PFSK-1 (cell line): Measurements from ENCODE around the gene TTC23L.

Experiments used
- FOXP2 ChIP-seq: optimal IDR thresholded peaks from 2 replicates; pipeline ENCODE3; 2011; ENCODE audit warnings: borderline replicate concordance, control low read depth, inconsistent platforms; ENCODE audit not compliant: insufficient read depth; ENCODE audit errors: extremely low read length, extremely low read depth
- POLR2AphosphoS5 ChIP-seq: IDR thresholded peaks from 2 replicates; pipeline ENCODE4 v1.6.1; 2012; ENCODE audit warnings: low read depth, mild to moderate bottlenecking, control low read depth, low read length, moderate library complexity
- SIN3A ChIP-seq: IDR thresholded peaks from 2 replicates; pipeline ENCODE4 v1.6.1; 2012; ENCODE audit warnings: mild to moderate bottlenecking, low read length, moderate library complexity, borderline replicate concordance; ENCODE audit not compliant: insufficient read depth
- TAF1 ChIP-seq: IDR thresholded peaks from 2 replicates; pipeline ENCODE4 v1.6.1; 2012; ENCODE audit warnings: low read length, control low read depth, borderline replicate concordance; ENCODE audit not compliant: insufficient read depth
- TF ChIP-seq, protein P1 (sequence below), 2 experiments: IDR thresholded peaks; 2 replicates each; pipeline versions ENCODE4 v1.6.1 to v1.8.0; 2011 to 2012; ENCODE audit warnings: low read depth in 2 of 2, low read length in 2 of 2, control low read depth in 1 of 2, inconsistent platforms in 1 of 2, mild to moderate bottlenecking in 1 of 2, moderate library complexity in 1 of 2; ENCODE audit not compliant: insufficient read depth in 1 of 2

TTC23L gene

DNA sequence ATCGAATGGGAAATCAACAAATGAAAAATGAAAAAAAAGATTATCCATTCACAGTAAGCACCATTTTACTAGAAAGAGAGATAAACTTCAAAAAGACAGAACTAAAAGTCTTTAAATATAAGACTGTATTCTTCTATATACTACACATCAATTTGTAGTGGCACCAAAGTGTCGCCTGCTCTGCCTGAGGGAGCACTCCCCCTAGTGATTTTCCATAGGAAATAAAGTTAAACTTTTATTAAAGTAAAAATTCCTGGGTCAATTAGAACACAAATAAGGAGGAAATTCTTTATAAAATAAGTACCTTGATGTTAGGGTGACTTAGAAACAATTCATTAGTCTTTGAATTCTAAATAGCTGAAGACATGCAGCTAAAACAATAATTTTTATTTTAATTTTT, 66.6 kb downstream of the TTC23L start:
- TF ChIP-seq SIN3A (no peak), FOXP2 (no peak), POLR2AphosphoS5 (no peak), TAF1 (no peak)
- TF ChIP-seq, protein P1, sequence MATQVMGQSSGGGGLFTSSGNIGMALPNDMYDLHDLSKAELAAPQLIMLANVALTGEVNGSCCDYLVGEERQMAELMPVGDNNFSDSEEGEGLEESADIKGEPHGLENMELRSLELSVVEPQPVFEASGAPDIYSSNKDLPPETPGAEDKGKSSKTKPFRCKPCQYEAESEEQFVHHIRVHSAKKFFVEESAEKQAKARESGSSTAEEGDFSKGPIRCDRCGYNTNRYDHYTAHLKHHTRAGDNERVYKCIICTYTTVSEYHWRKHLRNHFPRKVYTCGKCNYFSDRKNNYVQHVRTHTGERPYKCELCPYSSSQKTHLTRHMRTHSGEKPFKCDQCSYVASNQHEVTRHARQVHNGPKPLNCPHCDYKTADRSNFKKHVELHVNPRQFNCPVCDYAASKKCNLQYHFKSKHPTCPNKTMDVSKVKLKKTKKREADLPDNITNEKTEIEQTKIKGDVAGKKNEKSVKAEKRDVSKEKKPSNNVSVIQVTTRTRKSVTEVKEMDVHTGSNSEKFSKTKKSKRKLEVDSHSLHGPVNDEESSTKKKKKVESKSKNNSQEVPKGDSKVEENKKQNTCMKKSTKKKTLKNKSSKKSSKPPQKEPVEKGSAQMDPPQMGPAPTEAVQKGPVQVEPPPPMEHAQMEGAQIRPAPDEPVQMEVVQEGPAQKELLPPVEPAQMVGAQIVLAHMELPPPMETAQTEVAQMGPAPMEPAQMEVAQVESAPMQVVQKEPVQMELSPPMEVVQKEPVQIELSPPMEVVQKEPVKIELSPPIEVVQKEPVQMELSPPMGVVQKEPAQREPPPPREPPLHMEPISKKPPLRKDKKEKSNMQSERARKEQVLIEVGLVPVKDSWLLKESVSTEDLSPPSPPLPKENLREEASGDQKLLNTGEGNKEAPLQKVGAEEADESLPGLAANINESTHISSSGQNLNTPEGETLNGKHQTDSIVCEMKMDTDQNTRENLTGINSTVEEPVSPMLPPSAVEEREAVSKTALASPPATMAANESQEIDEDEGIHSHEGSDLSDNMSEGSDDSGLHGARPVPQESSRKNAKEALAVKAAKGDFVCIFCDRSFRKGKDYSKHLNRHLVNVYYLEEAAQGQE (IDR thresholded peaks at IDR 0.05; ENCODE audit: insufficient read depth in 1 of 2, low read depth in 2 of 2, low read length in 2 of 2) = no peak

DNA sequence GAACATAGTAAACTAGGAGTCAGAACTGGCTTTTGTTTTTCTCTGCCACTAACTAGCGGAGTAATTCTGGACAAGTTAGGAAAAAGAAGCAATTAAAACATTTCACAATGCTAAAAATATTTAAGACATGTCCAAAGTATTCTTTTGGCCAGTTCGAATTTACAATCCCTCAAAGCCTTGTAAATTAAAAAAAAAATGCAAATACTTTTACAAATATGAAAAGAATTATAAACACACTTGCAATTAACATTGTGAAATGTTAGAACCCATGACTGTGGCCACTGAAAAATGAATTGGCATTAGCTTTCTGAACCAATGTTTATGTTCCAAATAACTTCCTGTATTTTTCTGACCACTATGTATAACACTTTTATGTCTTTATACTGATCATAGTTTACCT, 74.1 kb downstream of the TTC23L start:
- TF ChIP-seq POLR2AphosphoS5 (no peak), TAF1 (no peak), FOXP2 (no peak)

DNA sequence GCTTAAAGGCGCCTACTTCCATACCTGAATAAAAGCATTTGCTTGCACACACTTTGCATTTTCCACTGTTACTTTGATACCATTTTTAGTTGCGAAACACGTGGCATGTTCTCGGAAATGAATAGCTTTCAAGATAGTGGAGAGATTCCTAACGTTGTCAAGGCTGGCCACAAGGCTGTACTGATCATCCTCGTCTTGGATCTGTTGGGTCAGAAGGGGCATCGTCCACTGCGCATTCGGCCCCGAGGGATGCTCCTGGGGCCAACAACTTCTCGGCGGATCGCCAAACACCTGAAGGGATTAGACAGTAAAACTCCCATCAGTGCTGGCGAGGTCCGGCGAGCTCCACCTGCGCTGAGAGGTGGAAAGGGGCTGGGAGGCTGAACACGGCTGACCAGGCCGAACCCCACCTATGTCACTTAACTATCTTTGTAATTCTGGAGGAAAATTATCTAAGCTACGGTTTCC, 75.7 kb downstream of the TTC23L start:
- no peak for TF ChIP-seq FOXP2
- TF ChIP-seq TAF1 = no peak
- TF ChIP-seq SIN3A = no peak
- TF ChIP-seq POLR2AphosphoS5 = no peak
- TF ChIP-seq, protein P1 (IDR thresholded peaks at IDR 0.05; ENCODE audit: insufficient read depth in 1 of 2, low read depth in 2 of 2, low read length in 2 of 2) = no peak

DNA sequence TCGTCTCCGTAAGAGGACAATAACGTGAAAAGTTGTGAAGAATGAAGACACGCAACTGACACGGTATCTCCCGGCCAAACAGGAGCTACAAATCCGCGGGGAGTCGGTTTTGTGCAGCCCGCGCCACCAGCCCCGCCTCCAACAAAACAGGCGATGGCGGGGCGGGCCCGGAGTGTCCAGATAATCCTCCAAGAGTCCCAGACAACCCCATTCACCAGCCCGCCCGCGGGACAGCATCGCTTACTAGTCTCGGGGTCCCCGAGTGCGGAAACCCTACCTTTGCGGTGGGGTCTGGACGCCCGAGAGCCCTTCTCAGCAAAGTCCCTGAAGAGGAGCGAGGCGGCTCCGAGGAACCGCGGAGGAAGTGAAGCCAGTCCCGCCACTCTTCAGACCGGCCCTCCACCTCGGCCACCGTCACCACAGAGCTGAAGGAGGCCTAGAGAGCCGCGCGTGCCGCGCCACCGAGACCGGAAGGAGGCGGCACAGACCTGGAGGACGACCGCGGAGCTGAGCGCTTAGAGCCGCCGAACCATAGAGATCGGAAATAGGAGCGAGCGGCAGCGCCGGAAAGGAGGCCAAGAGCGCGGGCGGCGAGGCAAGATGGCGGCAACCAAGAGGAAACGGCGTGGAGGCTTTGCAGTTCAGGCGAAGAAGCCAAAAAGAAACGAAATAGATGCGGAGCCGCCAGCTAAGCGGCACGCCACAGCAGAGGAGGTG, 76.3 kb downstream of the TTC23L start, which contains the start of the genes BRIX1 and RAD1:
Gene BRIX1 (plus strand): TSS at position 573 of the 717 bp plus-strand sequence. CDS start 28 bp downstream, at position 601.
Gene RAD1 (minus strand): TSS at position 366 of the 717 bp plus-strand sequence. CDS start 612 bp downstream, outside the sequence.
- TF ChIP-seq POLR2AphosphoS5 = peak; percentile 80
- TF ChIP-seq, protein P1 (IDR thresholded peaks at IDR 0.05; ENCODE audit: insufficient read depth in 1 of 2, low read depth in 2 of 2, low read length in 2 of 2) = 0 out of 4 replicates have a peak, but pooled peaks have one; percentile 27 to 35
- TF ChIP-seq SIN3A = peak; percentile 77; the same call in 1 of the 2 replicates
- TF ChIP-seq TAF1 = peak; percentile 96
- TF ChIP-seq FOXP2 = peak; percentile 92

DNA sequence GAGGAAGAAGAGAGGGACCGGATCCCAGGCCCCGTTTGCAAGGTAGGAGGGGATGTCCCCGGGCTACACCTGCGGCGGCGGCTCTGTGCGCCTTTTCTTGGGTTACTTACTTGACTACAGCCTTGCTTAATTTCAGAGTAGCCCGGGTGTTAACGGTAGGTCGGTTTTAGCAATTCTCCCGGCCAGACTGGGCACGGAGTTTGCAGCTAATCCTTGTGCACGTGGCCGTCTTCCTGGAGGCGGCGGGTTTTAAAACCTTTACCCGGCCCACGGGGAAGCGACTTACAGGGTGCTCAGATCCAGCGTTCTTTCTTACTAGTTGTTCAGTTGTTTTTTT, 76.9 kb downstream of the TTC23L start:
- TF ChIP-seq SIN3A (no peak), FOXP2 (no peak)

DNA sequence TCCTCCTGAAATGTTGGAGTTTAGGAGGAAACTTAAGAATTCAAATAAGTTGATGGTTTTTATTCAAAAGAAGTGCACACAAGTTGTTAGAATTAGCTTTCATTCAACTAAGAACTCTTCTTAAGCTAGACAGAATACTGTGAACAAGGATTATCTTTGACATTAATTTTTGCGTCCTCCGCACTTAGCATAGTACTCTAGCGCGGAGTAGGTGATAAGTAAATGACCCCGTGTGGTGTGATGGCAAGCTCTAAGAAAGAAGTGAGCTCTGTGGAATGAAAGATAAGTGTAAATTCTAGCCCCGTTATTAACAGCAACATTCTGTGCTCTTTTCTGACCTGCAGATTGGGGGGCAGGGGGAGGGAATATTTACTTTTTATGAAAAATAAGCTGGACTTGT, 77.6 kb downstream of the TTC23L start:
- TF ChIP-seq POLR2AphosphoS5 (no peak), FOXP2 (no peak)
- TF ChIP-seq, protein P1 (IDR thresholded peaks at IDR 0.05; ENCODE audit: insufficient read depth in 1 of 2, low read depth in 2 of 2, low read length in 2 of 2) = no peak
